Jurkat, Clone E6-1 (cell line): Measurements from ENCODE around the gene DNAJC12. TPM values are rescaled to one million over a fixed set of nuclear protein-coding genes. Genes with fewer than 3 reads are reported as not detected.
A peak's percentile ranks its signal among the peaks of the same experiment; 100 is the strongest.
"Not testable (repeated sequence)": the region's sequence is repeated elsewhere in the genome, so short reads cannot be mapped to it uniquely, and the experiment has no call there.

Experiments used
- DNase-seq: peaks from one replicate; pipeline ENCODE4 v3.0.0-alpha.2; 2011; ENCODE audit warnings: low read depth, low spot score
- H3K4me3 ChIP-seq: 2 replicates; pipeline ENCODE4 v1.5.1; 2011; ENCODE audit warnings: mild to moderate bottlenecking, low read length, control low read depth, moderate library complexity
- polyA plus RNA-seq: library from polyadenylated mRNA; unstranded; fragments of >200 nt; gene quantifications from one replicate; pipeline ENCODE4 v1.2.1, GENCODE V29; 2012; ENCODE audit warnings: missing spikeins; ENCODE audit not compliant: insufficient read length, insufficient read depth

The DNAJC12 gene
- 3.2 TPM for polyA plus RNA-seq

DNA sequence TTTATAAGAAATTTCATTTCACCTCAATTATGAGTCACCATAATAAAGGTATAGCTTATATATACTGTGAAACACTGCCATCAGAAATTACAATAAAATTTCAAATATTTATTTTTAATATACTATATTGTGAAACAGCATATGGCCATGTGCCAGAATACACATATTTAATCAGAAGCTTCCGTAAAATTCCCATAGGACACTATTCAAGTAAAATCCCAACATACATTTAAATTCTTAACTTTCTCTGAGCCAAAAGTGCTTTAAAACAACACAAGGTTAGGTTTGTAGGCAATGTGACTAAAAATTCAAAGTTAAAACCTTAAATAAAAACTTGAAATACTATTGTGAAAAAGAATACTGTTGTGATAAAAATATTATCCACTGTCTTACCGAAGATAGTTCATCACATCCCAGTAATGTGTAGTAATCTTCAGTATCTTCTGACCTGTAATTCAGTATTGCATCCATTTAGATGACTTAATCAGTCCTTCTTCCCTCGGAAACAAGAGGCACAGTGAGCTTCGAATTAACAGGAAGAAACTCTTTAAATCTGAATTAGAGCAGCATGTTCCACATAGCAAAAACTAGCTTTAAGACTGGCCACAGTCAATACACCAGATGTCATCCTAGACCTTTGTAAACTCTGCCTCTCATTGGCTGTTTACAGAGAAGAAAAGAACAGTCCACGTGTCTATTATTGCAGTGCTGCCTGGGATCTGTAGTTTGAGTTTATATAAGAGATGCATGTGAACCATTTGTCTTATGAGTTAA, at the start of gene DNAJC12:
Gene DNAJC12 (minus strand): TSS at position 648 of the 774 bp plus-strand sequence. CDS start 177 bp downstream, at position 471.
- H3K4me3 ChIP-seq, result no peak within 1 kb of the TSS
- peak; percentile 23 for DNase-seq

- peak; percentile 40 for DNase-seq
- H3K4me3 ChIP-seq, result peak overlapping the region; percentile 77
These were observed 47.1 kb upstream of the DNAJC12 start for GRCh38 chr10:67884842-67885670.

- H3K4me3 ChIP-seq, result peak within 1 kb of the TSS; percentile 77
- peak; percentile 86 for DNase-seq
These were observed 46.4 kb upstream of the DNAJC12 start, which contains the start of gene SIRT1 for GRCh38 chr10:67884313-67884841. Gene SIRT1, plus strand, starts transcription at chr10:67884656. Its CDS starts 66 bp downstream, at chr10:67884722.

- no peak for DNase-seq
- peak overlapping the region; percentile 77 for H3K4me3 ChIP-seq
These were observed 45.8 kb upstream of the DNAJC12 start for GRCh38 chr10:67883710-67884312.

- DNase-seq, result no peak
- no peak overlapping the region for H3K4me3 ChIP-seq
These were observed 40.1 kb upstream of the DNAJC12 start for GRCh38 chr10:67878133-67878532.

DNA sequence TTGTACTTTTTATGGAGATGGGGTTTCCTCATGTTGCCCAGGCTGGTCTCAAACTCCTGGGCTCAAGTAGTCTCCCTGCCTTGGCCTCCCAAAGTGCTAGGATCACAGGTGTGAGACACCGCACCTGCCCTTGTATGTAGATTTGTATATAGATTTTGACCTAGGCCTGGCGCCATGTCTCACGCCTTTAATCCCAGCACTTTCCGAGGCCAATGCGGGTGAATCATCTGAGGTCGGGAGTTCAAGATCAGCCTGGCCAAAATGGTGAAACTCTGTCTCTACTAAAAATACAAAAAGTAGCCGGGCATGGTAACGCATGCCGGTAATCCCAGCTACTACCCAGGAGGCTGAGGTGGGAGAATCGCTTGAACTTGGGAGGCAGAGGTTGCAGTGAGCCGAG, 39.4 kb upstream of the DNAJC12 start:
- not testable (repeated sequence) for H3K4me3 ChIP-seq, DNase-seq

- DNase-seq, result no peak
These were observed 37.6 kb upstream of the DNAJC12 start for GRCh38 chr10:67875340-67876238.

GRCh38 chr10:67869996-67870395, 32.0 kb upstream of the DNAJC12 start:
- no peak overlapping the region for H3K4me3 ChIP-seq
- no peak for DNase-seq

More at GRCh38 chr10:67875340-67876238, 37.6 kb upstream of the DNAJC12 start:
- no peak overlapping the region for H3K4me3 ChIP-seq

DNA sequence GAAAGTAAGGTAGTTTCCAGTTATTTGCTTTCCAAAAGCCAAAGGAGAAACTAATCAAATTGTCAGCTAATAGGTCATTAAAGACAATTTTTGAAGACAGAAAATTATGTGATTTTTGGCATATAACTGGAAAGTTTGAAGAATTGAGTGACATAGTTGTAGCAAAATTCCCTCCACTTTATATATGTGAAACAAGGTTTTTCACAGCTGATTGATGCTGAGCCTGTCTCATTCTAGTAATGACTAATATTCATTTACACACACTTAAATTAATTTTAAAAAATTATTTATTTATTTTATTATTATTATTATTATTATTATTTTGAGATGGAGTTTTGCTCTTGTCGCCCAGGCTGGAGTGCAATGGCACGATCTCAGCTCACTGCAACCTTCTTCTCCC, 30.1 kb upstream of the DNAJC12 start:
- no peak overlapping the region for H3K4me3 ChIP-seq
- no peak for DNase-seq

- no peak for DNase-seq
- no peak overlapping the region for H3K4me3 ChIP-seq
These were observed 26.8 kb upstream of the DNAJC12 start for GRCh38 chr10:67864607-67865371.

- DNase-seq, result no peak
- no peak overlapping the region for H3K4me3 ChIP-seq
These were observed 25.1 kb upstream of the DNAJC12 start for GRCh38 chr10:67863094-67863493.

- H3K4me3 ChIP-seq, result no peak overlapping the region
- DNase-seq, result no peak
These were observed 23.9 kb upstream of the DNAJC12 start for GRCh38 chr10:67861750-67862432.

GRCh38 chr10:67858971-67859370, 21.0 kb upstream of the DNAJC12 start:
- DNase-seq, result no peak
- H3K4me3 ChIP-seq, result no peak overlapping the region

- H3K4me3 ChIP-seq, result no peak overlapping the region
These were observed 15.5 kb upstream of the DNAJC12 start for GRCh38 chr10:67853512-67853911.

DNA sequence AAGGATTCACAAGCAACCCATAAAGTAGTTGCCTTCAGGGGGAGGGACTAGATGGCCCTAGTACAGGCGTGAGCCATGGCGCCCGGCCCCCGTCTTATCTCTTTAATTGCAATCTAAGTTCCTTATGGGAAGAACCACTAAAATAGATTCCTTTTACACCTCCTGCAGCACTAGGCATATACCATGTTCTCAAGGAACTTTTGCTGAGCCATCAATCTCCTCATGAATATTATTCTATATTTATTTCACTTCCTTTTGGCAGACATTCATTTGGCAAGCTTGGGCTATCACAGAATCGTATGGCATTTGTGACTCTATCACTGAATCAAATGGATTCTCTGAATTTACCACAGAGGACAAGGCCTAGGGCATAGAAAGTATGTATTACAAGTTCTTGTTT, 14.8 kb upstream of the DNAJC12 start:
- no peak for DNase-seq
- no peak overlapping the region for H3K4me3 ChIP-seq

More at GRCh38 chr10:67853512-67853911, 15.5 kb upstream of the DNAJC12 start:
- DNase-seq, result no peak

GRCh38 chr10:67851186-67851585, 13.2 kb upstream of the DNAJC12 start:
- DNase-seq, result no peak
- H3K4me3 ChIP-seq, result no peak overlapping the region

GRCh38 chr10:67849331-67850011, 11.5 kb upstream of the DNAJC12 start:
- peak; percentile 90 for DNase-seq
- peak overlapping the region; percentile 93 for H3K4me3 ChIP-seq
